Heart right ventricle (tissue), 16 donors: ENCODE measurements around the gene ZSCAN31. TPM values are rescaled to one million over a fixed set of nuclear protein-coding genes. Genes with fewer than 3 reads are reported as not detected.

Experiments used
- ATAC-seq, 8 donors: fragments of 200-7000 bp; cut with Tn5 transposase; one replicate each; pipeline ENCODE4 v1.9.1; 2020; ENCODE audit warnings: mild to moderate bottlenecking in 8 of 8, moderate library complexity in 8 of 8, moderate number of reproducible peaks in 1 of 8
- DNase-seq, 2 donors: peaks; one replicate each; pipeline ENCODE4 v3.0.0-alpha.2; 2020
- H3K27ac ChIP-seq, 10 donors: fragments of 200-600 bp; sonication (generic) in 2 of 10; one replicate each; pipeline versions ENCODE4 v1.5.0 to v1.8.0; 2020 to 2022; ENCODE audit warnings: mild to moderate bottlenecking in 3 of 10
- H3K27me3 ChIP-seq, 7 donors: fragments of 200-600 bp; one replicate each; pipeline ENCODE4 v1.8.0; 2021 to 2022; ENCODE audit warnings: mild to moderate bottlenecking in 2 of 7
- H3K36me3 ChIP-seq, 9 donors: fragments of 200-600 bp; sonication (generic) in 1 of 9; one replicate each; pipeline versions ENCODE4 v1.5.0 to v1.8.0; 2020 to 2022; ENCODE audit warnings: mild to moderate bottlenecking in 2 of 9
- H3K4me1 ChIP-seq, 9 donors: fragments of 200-600 bp; sonication (generic) in 1 of 9; one replicate each; pipeline versions ENCODE4 v1.5.0 to v1.8.0; 2020 to 2022; ENCODE audit warnings: mild to moderate bottlenecking in 4 of 9
- H3K4me3 ChIP-seq, 10 donors: fragments of 200-600 bp; sonication (generic) in 2 of 10; one replicate each; pipeline versions ENCODE4 v1.5.0 to v1.8.0; 2020 to 2022; ENCODE audit warnings: mild to moderate bottlenecking in 7 of 10, moderate library complexity in 2 of 10
- H3K9me3 ChIP-seq, 11 donors: fragments of 200-600 bp in 10 of 11; sonication (generic) in 2 of 11; one replicate each; pipeline versions ENCODE4 v1.5.0 to v1.8.0; 2013 to 2022; ENCODE audit warnings: mild to moderate bottlenecking in 2 of 11, control low read depth in 1 of 11, moderate library complexity in 1 of 11
- WGBS, 2 donors: extraction: QIAGEN DNeasy Blood & Tissue Kit; methylation state at CpG; one replicate each; pipeline ENCODE4 v1.1.7; 2013; ENCODE audit warnings: inconsistent platforms in 1 of 2; 5-methylcytosine and 5-hydroxymethylcytosine counted together
- intact Hi-C, 10 donors: fragments of 100-400 bp; cut with DNase I; formaldehyde crosslinking; loops; one replicate each; pipeline versions ENCODE4 v1.11.1 to v1.14.2; 2022
- polyA plus RNA-seq, 2 donors: library from polyadenylated mRNA; stranded (reverse); fragments of 200-250 nt; gene quantifications; one replicate each; pipeline ENCODE4 v1.2.3, GENCODE V29; 2013
- total RNA-seq, 10 donors: library from RNA; stranded (reverse); fragmentation: NEBNext Ultra II Directional in 3 of 10; extraction: Animal tissue kit (Norgen Biotek cat#: 25700) in 3 of 10; gene quantifications; one replicate each; pipeline versions ENCODE4 v1.2.1 to v1.2.4, GENCODE V29; 2021 to 2023
- TF ChIP-seq, protein P1 (sequence below), 9 donors: fragments of 200-600 bp; sonication (generic) in 2 of 9; IDR thresholded peaks; one replicate each; pipeline versions ENCODE4 v1.5.0 to v1.8.0; 2021 to 2022; ENCODE audit warnings: antibody characterized with exemption in 9 of 9, mild to moderate bottlenecking in 5 of 9, moderate library complexity in 1 of 9
- donor health status: Arrhythmogenic right ventricular cardiomyopathy.
- donor health status: ischemic (EF 13 %, LVEDD 7.1; RV severe dilation, severe dysfunction).
- donor health status: healthy with polysubstance abuse.
- donor health status: DM: no; HTN: yes; CAD: no.
- donor health status: DM: no; HTN: no; CAD: no.
- donor health status: ischemic (EF 25% LVEDD 6.9; RV normal size, moderate dysfunction).
- donor health status: ischemic (EF 25% LVEDD 5.7; RV mildly dilated, moderate dysfunction).
- donor health status: healthy.
- donor health status: DM: yes; HTN: yes; CAD: no.
- donor health status: Ischemic cardiomyopathy.
- donor health status: ischemic (EF 35%, LVEDD 5.7; RV mildly dilated, moderate dysfunction).
- donor health status: nonischemic (EF 11% LVEDD 7.7; RV severe dilation, severe dysfunction).
- donor health status: DM: yes; HTN: yes; CAD: no.
- donor health status: PGD.
- donor health status: ischemic (EF 29% LVEDD 5.4; RV normal size, mild dysfunction).
- donor health status: nonischemic (EF 23%, LVEDD 6.1; RV moderate dilation, normal function).

The ZSCAN31 gene
- total and polyA plus RNA-seq, 12 donors, result 3.3 to 17.4 (median 11.2) TPM

DNA sequence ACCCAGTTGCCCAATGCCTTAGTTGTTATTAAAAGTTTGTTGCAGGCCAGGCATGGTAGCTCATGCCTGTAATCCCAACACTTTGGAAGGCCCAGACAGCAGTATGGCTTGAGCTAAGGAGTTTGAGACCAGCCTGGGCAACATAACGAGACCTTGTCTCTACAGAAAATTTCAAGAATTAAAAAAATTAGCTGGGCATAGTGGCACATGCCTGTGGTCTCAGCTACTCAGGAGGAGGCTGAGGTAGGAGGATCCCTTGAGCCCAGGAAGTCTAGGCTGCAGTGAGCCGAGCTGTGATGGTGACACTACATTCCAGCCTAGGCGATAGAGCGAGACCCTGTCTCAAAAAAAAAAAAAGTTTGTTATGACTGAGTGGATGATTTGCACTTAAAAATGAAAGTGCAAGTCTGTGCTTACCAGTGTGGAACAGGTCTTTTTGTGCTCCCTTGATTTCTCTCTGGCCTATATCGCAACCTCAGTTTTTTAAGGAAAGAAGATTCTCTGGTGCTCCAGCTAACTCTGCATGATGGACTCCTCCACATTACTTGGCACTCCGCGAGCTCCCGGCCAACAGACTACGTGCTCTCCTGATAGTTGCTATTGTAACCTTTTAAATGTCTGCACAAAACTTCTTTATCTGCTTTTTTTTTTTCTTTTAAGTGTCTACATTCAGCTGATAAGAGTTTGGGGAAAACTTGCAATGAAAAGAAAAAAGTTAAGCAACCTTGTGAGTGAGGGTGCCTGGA lies 35.9 kb upstream of the ZSCAN31 start:
- DNase-seq (no peak), ATAC-seq (no peak)
- no peaks in the 10 kb centered on the region for H3K27me3 ChIP-seq
- no peaks in the 10 kb centered on the region for H3K4me1 ChIP-seq
- peaks cover 0 to 48% (median 7%) of the 10 kb centered on the region in 9 donors for H3K36me3 ChIP-seq
- 79% methylated on average over 9 of the region's 9 CpGs for WGBS, 2 donors
- intact Hi-C loops, result no loop called here
- no peak overlapping the region for H3K4me3 ChIP-seq
- TF ChIP-seq, protein P1, sequence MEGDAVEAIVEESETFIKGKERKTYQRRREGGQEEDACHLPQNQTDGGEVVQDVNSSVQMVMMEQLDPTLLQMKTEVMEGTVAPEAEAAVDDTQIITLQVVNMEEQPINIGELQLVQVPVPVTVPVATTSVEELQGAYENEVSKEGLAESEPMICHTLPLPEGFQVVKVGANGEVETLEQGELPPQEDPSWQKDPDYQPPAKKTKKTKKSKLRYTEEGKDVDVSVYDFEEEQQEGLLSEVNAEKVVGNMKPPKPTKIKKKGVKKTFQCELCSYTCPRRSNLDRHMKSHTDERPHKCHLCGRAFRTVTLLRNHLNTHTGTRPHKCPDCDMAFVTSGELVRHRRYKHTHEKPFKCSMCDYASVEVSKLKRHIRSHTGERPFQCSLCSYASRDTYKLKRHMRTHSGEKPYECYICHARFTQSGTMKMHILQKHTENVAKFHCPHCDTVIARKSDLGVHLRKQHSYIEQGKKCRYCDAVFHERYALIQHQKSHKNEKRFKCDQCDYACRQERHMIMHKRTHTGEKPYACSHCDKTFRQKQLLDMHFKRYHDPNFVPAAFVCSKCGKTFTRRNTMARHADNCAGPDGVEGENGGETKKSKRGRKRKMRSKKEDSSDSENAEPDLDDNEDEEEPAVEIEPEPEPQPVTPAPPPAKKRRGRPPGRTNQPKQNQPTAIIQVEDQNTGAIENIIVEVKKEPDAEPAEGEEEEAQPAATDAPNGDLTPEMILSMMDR (IDR thresholded peaks at IDR 0.05), result no peak
- H3K9me3 ChIP-seq, result no peaks in the 10 kb centered on the region
- H3K27ac ChIP-seq, result no peak overlapping the region

DNA sequence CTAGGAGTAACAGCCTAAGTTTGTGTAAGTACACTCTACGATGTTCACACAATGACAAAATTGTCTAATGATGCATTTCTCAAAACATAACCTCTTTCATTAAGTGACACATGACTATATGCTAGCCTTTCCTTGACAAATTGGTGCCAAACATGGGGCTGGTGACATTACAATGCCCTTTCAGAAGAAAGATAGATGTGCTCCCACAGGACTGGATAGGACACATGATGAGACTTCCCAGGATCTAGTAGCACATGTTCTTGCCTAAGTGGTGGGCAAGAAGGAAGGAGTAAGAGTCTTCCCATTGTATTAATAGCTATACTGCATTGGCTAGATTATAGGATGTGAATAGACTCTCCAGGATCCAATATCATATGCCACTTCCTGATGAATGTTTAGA lies 35.3 kb upstream of the ZSCAN31 start:
- DNase-seq (no peak), ATAC-seq (no peak)
- WGBS, 2 donors, result 94 to 95% methylated on average over 1 of the region's 1 CpG
- intact Hi-C loops, result no loop called here
- Histone ChIP-seq H3K36me3 (peaks cover 0 to 50% (median 11%) of the 10 kb centered on the region in 9 donors), H3K4me3 (no peak overlapping the region), H3K4me1 (no peaks in the 10 kb centered on the region), H3K27ac (no peak overlapping the region), H3K9me3 (no peaks in the 10 kb centered on the region), H3K27me3 (no peaks in the 10 kb centered on the region)
- TF ChIP-seq, protein P1 (IDR thresholded peaks at IDR 0.05), result no peak

DNA sequence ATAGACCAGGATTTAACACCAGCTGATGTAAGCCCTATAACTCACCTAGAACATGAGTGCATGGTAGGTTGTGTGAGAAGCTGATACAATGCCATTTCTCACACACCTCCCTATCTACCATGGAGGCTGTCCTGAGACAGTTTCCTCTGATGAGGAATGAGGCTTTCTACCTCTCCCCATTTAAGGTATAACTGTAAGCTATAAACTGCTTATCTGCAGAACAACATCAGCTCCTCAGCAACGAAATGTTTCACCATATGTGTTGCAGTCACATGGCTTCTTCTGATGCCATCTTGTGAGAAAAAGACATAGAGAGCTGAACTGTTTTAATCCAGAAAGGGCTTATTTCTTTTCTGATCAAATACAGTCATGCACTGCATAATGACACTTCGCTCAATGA lies 34.5 kb upstream of the ZSCAN31 start:
- no peaks in the 10 kb centered on the region for H3K4me1 ChIP-seq
- intact Hi-C loops, result no loop called here
- no peak for ATAC-seq

DNA sequence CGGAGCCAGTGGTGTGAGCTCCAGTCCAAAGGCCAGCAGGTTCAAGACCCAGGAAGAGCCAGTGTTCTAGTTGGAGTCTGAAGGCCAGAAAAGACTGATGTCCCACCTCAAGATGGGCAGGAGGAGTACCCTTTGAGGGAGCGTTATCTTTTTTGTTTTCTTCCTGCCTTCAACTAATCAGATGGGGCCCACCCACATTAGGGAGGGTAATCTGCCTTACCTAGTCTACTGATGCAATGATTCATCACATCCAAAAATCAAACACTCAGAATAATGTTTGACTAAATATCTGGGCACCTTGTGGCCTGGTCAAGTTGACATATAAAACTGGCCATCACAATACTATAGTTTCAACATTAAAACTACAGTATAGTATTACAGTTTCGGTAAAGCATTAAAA lies 33.5 kb upstream of the ZSCAN31 start:
- H3K4me3 ChIP-seq, result no peak overlapping the region
- H3K36me3 ChIP-seq, result peaks cover 0 to 58% (median 26%) of the 10 kb centered on the region in 9 donors
- DNase-seq, result no peak
- intact Hi-C loops, result no loop called here
- H3K27ac ChIP-seq, result no peak overlapping the region
- H3K4me1 ChIP-seq, result no peaks in the 10 kb centered on the region
- TF ChIP-seq, protein P1 (IDR thresholded peaks at IDR 0.05), result no peak
- no peaks in the 10 kb centered on the region for H3K27me3 ChIP-seq
- WGBS, 2 donors, result 97% methylated on average over 3 of the region's 3 CpGs
- H3K9me3 ChIP-seq, result no peaks in the 10 kb centered on the region
- no peak for ATAC-seq

More for the DNA sequence above, 34.5 kb upstream of the ZSCAN31 start:
- Histone ChIP-seq H3K27ac (no peak overlapping the region), H3K9me3 (no peaks in the 10 kb centered on the region), H3K27me3 (no peaks in the 10 kb centered on the region), H3K36me3 (peaks cover 0 to 50% (median 16%) of the 10 kb centered on the region in 9 donors), H3K4me3 (no peak overlapping the region)
- TF ChIP-seq, protein P1 (IDR thresholded peaks at IDR 0.05), result no peak
- no peak for DNase-seq
- WGBS, 2 donors, result 76 to 87% methylated on average over 2 of the region's 2 CpGs
